GM13977 (cell line): ENCODE results near the gene MUL1.
"Not testable (repeated sequence)": the region's sequence is repeated elsewhere in the genome, so short reads cannot be mapped to it uniquely, and the experiment has no call there.

ENCODE experiments used
- DNase-seq: peaks from one replicate; pipeline ENCODE4 v3.0.0; 2012; ENCODE audit warnings: low spot score
- in situ Hi-C: fragments of 300-500 bp; cut with MboI; formaldehyde crosslinking; loops from one replicate; pipeline ENCODE4 v1.12.0; 2022; ENCODE audit warnings: low sequenced_read_pairs, low pct_unique_long_range_greater_than_20kb, mixed read lengths, inconsistent platforms; ENCODE audit not compliant: unreplicated experiment
- TF ChIP-seq, protein P1 (sequence below): IDR thresholded peaks from 2 replicates; pipeline ENCODE4 v1.5.1; 2012; ENCODE audit warnings: mild to moderate bottlenecking, control low read depth; ENCODE audit not compliant: insufficient read depth; ENCODE audit errors: extremely low read depth, missing control alignments

Gene MUL1

GRCh38 chr1:20498116-20498515 is 9.8 kb downstream of the MUL1 start:
- in situ Hi-C loops, result loop anchor here (10.0 kb wide), 1 partner anchor 283 kb away; no protein-coding TSS in a partner anchor
- TF ChIP-seq, protein P1, sequence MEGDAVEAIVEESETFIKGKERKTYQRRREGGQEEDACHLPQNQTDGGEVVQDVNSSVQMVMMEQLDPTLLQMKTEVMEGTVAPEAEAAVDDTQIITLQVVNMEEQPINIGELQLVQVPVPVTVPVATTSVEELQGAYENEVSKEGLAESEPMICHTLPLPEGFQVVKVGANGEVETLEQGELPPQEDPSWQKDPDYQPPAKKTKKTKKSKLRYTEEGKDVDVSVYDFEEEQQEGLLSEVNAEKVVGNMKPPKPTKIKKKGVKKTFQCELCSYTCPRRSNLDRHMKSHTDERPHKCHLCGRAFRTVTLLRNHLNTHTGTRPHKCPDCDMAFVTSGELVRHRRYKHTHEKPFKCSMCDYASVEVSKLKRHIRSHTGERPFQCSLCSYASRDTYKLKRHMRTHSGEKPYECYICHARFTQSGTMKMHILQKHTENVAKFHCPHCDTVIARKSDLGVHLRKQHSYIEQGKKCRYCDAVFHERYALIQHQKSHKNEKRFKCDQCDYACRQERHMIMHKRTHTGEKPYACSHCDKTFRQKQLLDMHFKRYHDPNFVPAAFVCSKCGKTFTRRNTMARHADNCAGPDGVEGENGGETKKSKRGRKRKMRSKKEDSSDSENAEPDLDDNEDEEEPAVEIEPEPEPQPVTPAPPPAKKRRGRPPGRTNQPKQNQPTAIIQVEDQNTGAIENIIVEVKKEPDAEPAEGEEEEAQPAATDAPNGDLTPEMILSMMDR, result no peak

DNA sequence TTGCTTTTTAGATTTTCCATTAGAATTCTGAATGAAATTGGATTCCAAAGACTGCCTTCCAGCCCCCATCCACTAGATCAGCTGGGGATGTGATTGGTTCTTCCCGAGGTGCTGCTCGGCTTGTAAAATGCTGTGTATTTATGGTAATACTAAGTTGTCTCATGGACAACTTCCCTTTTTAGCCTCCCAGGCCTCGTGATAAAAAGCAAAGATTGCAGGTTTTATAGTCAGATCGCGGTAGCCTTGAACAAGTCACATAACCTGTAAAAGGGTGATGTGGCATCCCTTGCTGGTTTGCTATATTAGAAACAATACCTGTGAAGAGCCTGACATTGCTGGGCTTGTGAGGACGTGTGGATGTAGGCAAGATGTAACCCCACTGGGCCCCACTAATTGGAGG is 10.4 kb downstream of the MUL1 start:
- TF ChIP-seq, protein P1, result no peak
- in situ Hi-C loops, result loop anchor here (10.0 kb wide), 1 partner anchor 283 kb away; no protein-coding TSS in a partner anchor
- no peak for DNase-seq

More at GRCh38 chr1:20498116-20498515, 9.8 kb downstream of the MUL1 start:
- DNase-seq, result no peak

DNA sequence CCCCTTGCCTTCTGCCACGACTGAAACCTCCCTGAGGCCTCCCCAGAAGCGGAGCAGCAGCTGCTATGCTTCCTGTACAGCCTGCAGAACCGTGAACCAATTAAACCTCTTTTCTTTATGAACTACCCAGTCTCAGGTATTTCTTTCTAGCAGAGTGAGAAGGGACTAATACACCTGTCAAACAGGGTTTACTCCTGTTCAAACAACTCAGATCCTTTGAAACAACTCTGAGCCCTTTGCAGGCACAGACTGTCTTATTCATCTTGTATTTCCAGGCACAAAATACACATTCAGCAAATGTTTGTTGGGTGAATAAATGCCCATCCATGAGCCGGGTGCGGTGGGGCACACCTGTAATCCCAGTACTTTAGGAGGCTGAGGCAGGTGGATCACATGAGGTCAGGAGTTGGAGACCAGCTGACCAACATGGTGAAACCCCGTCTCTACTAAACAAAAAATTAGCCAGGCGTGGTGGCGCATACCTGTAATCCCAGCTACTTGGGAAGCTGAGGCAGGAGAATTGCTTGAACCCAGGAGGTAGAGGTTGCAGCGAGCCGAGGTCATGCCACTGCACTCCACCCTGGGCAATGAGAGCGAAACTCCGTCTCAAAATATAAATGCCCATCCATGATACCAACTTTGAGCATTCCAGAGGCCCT is 11.1 kb downstream of the MUL1 start:
- not testable (repeated sequence) for DNase-seq
- in situ Hi-C loops, result loop anchor here (10.0 kb wide), 1 partner anchor 282 kb away; no protein-coding TSS in a partner anchor

DNA sequence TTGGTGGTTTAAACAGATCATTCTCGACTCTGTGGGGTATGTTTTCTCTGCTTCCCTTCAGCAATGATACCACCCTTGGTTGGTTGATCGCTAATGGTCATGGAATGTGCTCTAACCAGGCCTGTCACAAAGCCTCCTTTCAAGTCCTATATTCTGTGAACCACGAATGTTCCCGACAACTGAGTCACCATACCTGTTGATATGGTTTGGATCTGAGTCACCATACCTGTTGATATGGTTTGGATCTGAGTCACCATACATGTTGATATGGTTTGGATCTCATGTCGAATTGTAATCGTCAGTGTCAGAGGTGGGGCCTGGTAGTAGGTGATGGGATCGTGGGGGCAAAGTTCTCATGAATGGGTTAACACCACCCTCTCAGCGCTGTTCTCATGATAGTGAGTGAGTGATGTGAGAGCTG is 11.7 kb downstream of the MUL1 start:
- TF ChIP-seq, protein P1, result no peak
- in situ Hi-C loops, result loop anchor here (10.0 kb wide), 1 partner anchor 281 kb away; no protein-coding TSS in a partner anchor
- no peak for DNase-seq

DNA sequence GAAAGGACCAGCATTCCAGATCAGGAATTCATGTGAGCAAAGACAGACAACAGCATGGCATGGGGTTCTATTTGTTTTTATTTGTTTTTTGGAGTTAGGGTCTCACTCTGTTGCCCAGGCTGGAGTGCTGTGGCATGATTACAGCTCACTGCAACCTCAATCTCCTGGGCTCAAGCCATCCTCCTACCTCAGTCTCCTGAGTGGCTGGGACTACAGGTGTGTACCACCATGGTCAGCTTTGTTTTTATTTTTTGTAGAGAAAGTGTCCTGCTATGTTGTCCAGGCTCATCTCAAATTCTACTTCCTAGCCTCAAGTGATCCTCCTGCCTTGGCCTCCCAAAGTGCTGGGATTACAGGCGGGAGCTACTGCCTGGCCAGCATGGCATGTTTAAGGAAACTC is 12.3 kb downstream of the MUL1 start:
- in situ Hi-C loops, result loop anchor here (10.0 kb wide), 1 partner anchor 281 kb away; no protein-coding TSS in a partner anchor
- TF ChIP-seq, protein P1, result no peak
- no peak for DNase-seq

GRCh38 chr1:20494609-20495311 is 13.2 kb downstream of the MUL1 start:
- in situ Hi-C loops, result loop anchor here (10.0 kb wide), 1 partner anchor 280 kb away; no protein-coding TSS in a partner anchor
- TF ChIP-seq, protein P1, result no peak
- DNase-seq, result no peak

GRCh38 chr1:20493839-20494608 is 13.9 kb downstream of the MUL1 start:
- TF ChIP-seq, protein P1, result peak; percentile 94
- peak; percentile 85 for DNase-seq
- in situ Hi-C loops, result loop anchor here (10.0 kb wide), 1 partner anchor 279 kb away; no protein-coding TSS in a partner anchor
